Activated CD8-positive, alpha-beta T cell treated with anti-CD3 and anti-CD28 coated beads, Interleukin-2, amount 10 ng/mL, durations not matched to agents 7 days and 5 days (primary cell): ENCODE data around the gene MARK2. TPM values are rescaled to one million over a fixed set of nuclear protein-coding genes. Genes with fewer than 3 reads are reported as not detected.

Experiments used
- ATAC-seq: fragments of 150-1000 bp; cut with Tn5 transposase; one replicate; pipeline ENCODE4 v1.10.0; 2021; ENCODE audit warnings: moderate library complexity
- CTCF ChIA-PET: fragments of 350-600 bp; sonication (Branson Sonifier 250); formaldehyde crosslinking; loops from one replicate; lab custom pipeline; 2021; ENCODE audit warnings: antibody characterized with exemption; lab: Charles Lee
- POLR2A ChIA-PET: fragments of 350-600 bp; sonication (Branson Sonifier 250); formaldehyde crosslinking; loops from one replicate; lab custom pipeline; 2021; ENCODE audit warnings: antibody characterized with exemption; lab: Charles Lee
- DNase-seq: peaks from one replicate; pipeline ENCODE4 v3.0.0-alpha.2; 2020
- H3K27ac Mint-ChIP-seq: one replicate; pipeline ENCODE4 v1.8.0; 2021; ENCODE audit warnings: mild to moderate bottlenecking, mixed read lengths
- H3K27me3 Mint-ChIP-seq: one replicate; pipeline ENCODE4 v1.8.0; 2021; ENCODE audit warnings: low read depth, mixed read lengths
- H3K36me3 Mint-ChIP-seq: one replicate; pipeline ENCODE4 v1.8.0; 2021; ENCODE audit warnings: low read depth, mixed read lengths
- H3K4me1 Mint-ChIP-seq: one replicate; pipeline ENCODE4 v1.8.0; 2021; ENCODE audit warnings: low read depth, mixed read lengths
- H3K4me3 Mint-ChIP-seq: one replicate; pipeline ENCODE4 v1.8.0; 2021; ENCODE audit warnings: mild to moderate bottlenecking, mixed read lengths
- H3K9me3 Mint-ChIP-seq: one replicate; pipeline ENCODE4 v1.8.0; 2022; ENCODE audit warnings: mixed read lengths; ENCODE audit not compliant: insufficient read depth
- total RNA-seq, 2 experiments: library from RNA; stranded (reverse); gene quantifications; one replicate each; pipeline ENCODE4 v1.2.3, GENCODE V29; 2021

Gene MARK2
- total RNA-seq, 2 experiments from 2014 or later, result 62.1 to 68.6 TPM

DNA sequence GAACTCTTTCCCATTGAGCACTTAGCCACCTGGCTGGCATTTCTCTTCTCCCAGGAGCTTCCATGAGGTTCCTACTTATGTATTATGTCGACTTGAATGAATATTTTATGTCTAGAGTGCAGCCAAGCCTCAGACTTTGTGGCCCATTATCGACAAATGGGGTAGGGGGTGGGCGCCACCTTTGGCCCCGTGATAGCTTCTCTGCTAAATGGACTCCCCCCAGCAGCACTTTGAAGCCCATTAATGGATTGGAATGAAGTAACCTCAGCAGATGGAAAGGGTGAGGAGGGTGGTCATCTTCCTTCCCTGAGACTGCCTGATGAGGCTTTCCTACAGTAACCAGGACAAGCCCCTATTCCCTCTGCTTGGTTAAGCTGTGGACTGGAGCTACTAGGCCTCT, 5.9 kb downstream of the MARK2 start:
- POLR2A ChIA-PET, result interaction anchor here (0.9 kb wide), 1 partner anchor 12 kb away, joined by 3 read pairs; no protein-coding TSS in a partner anchor
- ATAC-seq (no peak), DNase-seq (no peak)
- Mint-ChIP-seq H3K27me3 (no peaks in the 10 kb centered on the region), H3K36me3 (peaks cover 67% of the 10 kb centered on the region), H3K27ac (no peak overlapping the region), H3K4me3 (no peak overlapping the region), H3K4me1 (peaks cover 78% of the 10 kb centered on the region), H3K9me3 (no peaks in the 10 kb centered on the region)
- CTCF ChIA-PET, result interaction anchor here (1.5 to 3.4 kb wide), 3 partner anchors 8 to 101 kb away, joined by 5 to 13 read pairs (median 6); no protein-coding TSS in a partner anchor

DNA sequence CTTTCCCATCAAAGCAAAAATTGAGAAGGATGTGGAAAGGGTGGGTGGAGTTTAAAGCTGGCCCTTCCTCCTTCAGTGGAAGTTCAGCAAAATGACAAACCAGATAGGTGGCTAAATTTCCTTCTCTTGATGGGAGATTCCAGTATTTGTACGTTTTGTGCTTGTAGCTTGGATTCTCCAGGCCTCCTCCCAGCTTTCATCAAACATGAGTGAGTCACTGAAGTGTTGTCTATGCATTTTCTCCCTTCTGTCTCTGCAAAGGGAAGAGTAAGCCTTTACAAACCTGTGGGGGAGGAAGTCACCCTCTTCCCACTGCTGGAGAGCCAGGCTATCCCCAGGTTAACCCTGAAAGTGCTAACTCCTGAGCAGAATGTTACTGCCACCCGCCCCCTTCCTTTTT, 6.4 kb downstream of the MARK2 start:
- Mint-ChIP-seq H3K36me3 (peaks cover 66% of the 10 kb centered on the region), H3K4me1 (peaks cover 80% of the 10 kb centered on the region), H3K9me3 (no peaks in the 10 kb centered on the region), H3K27me3 (no peaks in the 10 kb centered on the region), H3K4me3 (no peak overlapping the region), H3K27ac (no peak overlapping the region)
- DNase-seq (no peak), ATAC-seq (no peak)
- CTCF ChIA-PET, result interaction anchor here (1.5 to 3.4 kb wide), 3 partner anchors 8 to 101 kb away, joined by 5 to 13 read pairs (median 6); no protein-coding TSS in a partner anchor
- POLR2A ChIA-PET, result interaction anchor here (0.9 kb wide), 1 partner anchor 12 kb away, joined by 3 read pairs; no protein-coding TSS in a partner anchor

DNA sequence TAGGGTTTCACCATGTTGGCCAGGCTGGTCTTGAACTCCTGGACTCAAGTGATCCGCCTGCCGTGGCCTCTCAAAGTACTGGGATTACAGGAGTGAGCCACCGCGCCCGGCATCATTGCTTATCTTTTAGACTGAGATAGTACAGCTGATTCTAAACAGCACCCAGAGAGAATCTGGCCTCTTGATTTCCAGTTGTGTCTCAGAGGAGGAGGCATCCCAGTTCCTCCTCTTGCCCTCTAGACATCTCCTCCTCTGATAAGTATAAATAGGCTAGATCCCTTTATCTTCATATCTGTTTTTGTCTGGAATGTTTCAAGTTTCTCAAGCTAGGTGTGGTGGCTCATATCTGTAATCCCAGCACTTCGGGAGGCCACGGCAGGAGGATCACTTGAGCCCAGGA, 7.0 kb downstream of the MARK2 start:
- H3K36me3 Mint-ChIP-seq, result peaks cover 66% of the 10 kb centered on the region
- no peaks in the 10 kb centered on the region for H3K9me3 Mint-ChIP-seq
- POLR2A ChIA-PET, result no interaction called here
- no peaks in the 10 kb centered on the region for H3K27me3 Mint-ChIP-seq
- peaks cover 80% of the 10 kb centered on the region for H3K4me1 Mint-ChIP-seq
- H3K27ac Mint-ChIP-seq, result no peak overlapping the region
- DNase-seq (no peak), ATAC-seq (no peak)
- CTCF ChIA-PET, result interaction anchor here (1.7 kb wide), 1 partner anchor 9 kb away, joined by 6 read pairs; no protein-coding TSS in a partner anchor
- no peak overlapping the region for H3K4me3 Mint-ChIP-seq

DNA sequence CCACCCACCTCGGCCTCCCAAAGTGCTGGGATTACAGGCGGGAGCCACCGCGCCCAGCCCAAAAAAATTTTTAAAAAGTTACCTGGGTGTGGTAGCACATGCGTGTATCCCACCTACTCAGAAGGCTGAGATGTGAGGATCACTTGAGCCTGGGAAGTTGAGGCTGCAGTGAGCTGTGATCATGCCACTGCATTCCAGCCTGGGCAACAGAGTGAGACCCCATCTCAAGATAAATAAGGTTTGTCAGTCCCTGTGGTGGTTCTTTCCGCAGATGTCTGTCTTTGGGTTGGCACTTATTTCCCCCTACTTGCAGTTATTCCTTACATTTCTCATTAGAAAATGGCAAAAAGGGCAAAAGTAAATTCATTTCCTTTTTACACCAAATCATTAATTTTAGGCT, 8.0 kb downstream of the MARK2 start:
- Mint-ChIP-seq H3K27me3 (no peaks in the 10 kb centered on the region), H3K27ac (no peak overlapping the region), H3K4me1 (peaks cover 80% of the 10 kb centered on the region), H3K36me3 (peaks cover 66% of the 10 kb centered on the region), H3K4me3 (no peak overlapping the region), H3K9me3 (no peaks in the 10 kb centered on the region)
- ATAC-seq, result no peak
- ChIA-PET CTCF (interaction anchor here (1.3 to 2.0 kb wide), 3 partner anchors 9 to 99 kb away, joined by 3 to 9 read pairs (median 6); partner anchors contain the start of gene MARK2), POLR2A (no interaction called here)
- no peak for DNase-seq

DNA sequence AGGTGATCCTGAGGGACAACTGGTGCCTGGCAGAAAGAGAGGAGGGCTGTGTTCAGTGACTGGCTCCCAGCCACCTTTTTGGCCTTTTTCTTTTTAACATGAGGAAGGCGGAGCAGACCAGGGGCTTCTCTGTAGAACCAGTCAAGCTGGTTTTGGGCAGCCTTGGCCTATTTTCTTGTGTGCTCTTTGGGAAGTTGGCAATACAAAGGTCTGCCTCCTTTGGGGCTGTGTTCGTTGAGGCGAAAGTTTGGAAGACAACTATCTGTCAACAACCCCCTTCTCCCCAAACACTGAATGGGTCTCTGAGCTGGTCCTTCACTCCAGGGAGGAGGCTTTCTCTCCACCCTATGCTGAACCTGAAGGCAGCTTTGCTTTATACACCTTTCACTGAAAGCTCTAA, 8.5 kb downstream of the MARK2 start:
- Mint-ChIP-seq H3K4me1 (peaks cover 79% of the 10 kb centered on the region), H3K4me3 (no peak overlapping the region), H3K27me3 (no peaks in the 10 kb centered on the region), H3K27ac (no peak overlapping the region), H3K36me3 (peaks cover 65% of the 10 kb centered on the region), H3K9me3 (no peaks in the 10 kb centered on the region)
- ATAC-seq (no peak), DNase-seq (no peak)
- POLR2A ChIA-PET, result interaction anchor here (1.2 kb wide), 1 partner anchor 8 kb away, joined by 4 read pairs; the partner anchor contains the start of gene MARK2
- CTCF ChIA-PET, result interaction anchor here (0.7 to 2.0 kb wide), 5 partner anchors 9 to 98 kb away, joined by 3 to 9 read pairs (median 3); partner anchors contain the start of gene MARK2

DNA sequence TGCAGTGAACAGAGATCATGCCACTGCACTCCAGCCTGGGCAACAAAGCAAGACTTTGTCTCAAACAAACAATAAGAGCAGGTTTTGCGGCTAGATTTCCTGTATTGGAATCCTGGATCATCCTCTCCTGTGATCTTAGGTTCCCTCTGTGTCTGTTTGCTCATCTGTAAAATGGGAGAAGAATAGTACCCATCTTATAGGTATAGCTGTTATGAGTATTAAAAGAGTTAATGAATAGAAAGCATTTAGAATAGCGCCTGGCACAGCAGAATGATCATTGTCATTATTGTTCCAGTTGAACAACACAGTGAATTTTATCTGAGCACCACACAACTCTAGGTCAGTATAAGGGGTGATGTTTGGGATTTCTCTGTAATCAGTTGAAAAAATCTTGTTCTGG, 10.8 kb downstream of the MARK2 start:
- ChIA-PET POLR2A (no interaction called here), CTCF (interaction anchor here (0.7 kb wide), 1 partner anchor 8 kb away, joined by 3 read pairs; no protein-coding TSS in a partner anchor)
- H3K27ac Mint-ChIP-seq, result no peak overlapping the region
- ATAC-seq, result no peak
- H3K9me3 Mint-ChIP-seq, result no peaks in the 10 kb centered on the region
- H3K4me1 Mint-ChIP-seq, result peaks cover 70% of the 10 kb centered on the region
- H3K4me3 Mint-ChIP-seq, result no peak overlapping the region
- H3K27me3 Mint-ChIP-seq, result no peaks in the 10 kb centered on the region
- no peak for DNase-seq
- H3K36me3 Mint-ChIP-seq, result peaks cover 62% of the 10 kb centered on the region

DNA sequence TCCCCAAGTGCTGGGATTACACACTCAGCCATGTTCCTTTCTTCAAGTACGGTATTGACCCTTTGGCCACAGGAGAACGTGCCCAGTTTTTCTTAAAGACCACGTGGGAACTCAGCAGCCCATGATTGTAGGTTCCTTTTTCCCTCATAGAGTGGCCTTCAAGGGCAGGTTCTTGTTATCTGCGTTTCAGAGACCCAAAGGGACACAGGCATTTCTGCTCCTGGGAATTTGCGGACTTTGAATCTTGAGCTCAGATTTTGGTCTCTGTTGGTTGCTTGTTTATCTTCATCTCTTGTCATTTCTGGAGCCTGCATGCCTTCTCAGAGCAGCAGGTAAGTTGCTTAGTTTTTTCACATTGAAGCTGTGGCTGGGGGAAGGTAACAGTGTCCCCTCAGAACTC, 12.0 kb downstream of the MARK2 start:
- ChIA-PET CTCF (interaction anchor here (0.9 to 1.7 kb wide), 5 partner anchors 13 to 180 kb away, joined by 3 to 17 read pairs (median 4); partner anchors contain the start of genes ATL3 and MARK2), POLR2A (interaction anchor here (0.6 to 0.8 kb wide), 2 partner anchors 11 to 1341 kb away, joined by 3 to 5 read pairs; partner anchors contain the start of gene MARK2)
- Mint-ChIP-seq H3K27me3 (no peaks in the 10 kb centered on the region), H3K36me3 (peaks cover 64% of the 10 kb centered on the region), H3K27ac (peak overlapping the region; percentile 78), H3K4me1 (peaks cover 69% of the 10 kb centered on the region), H3K4me3 (peak overlapping the region; percentile 71), H3K9me3 (no peaks in the 10 kb centered on the region)
- ATAC-seq (no peak), DNase-seq (no peak)

DNA sequence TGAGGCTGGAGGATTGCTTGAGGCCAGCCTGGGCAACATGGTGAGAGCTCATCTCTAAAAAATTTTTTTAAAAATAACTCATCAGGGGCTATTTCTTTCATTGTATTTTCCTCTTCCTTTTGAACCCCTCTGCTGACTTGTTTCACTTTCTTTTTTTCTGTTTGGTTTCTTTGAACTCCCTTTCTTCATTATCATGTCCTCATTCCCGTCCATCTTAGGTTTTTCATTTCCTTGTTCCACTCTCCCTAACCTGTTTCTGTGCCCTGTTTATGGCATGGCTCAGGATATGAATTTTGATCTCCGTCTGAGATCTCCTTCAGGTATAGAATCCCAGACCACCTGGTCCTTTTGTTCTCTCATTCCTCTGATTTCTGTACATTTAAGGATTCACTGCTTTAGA, 12.5 kb downstream of the MARK2 start:
- ChIA-PET POLR2A (interaction anchor here (0.6 to 0.8 kb wide), 2 partner anchors 12 to 1342 kb away, joined by 3 to 5 read pairs; partner anchors contain the start of gene MARK2), CTCF (interaction anchor here (0.9 to 1.7 kb wide), 5 partner anchors 14 to 180 kb away, joined by 3 to 17 read pairs (median 4); partner anchors contain the start of genes ATL3 and MARK2)
- Mint-ChIP-seq H3K36me3 (peaks cover 63% of the 10 kb centered on the region), H3K4me1 (peaks cover 70% of the 10 kb centered on the region), H3K27me3 (no peaks in the 10 kb centered on the region), H3K27ac (peak overlapping the region; percentile 78), H3K9me3 (no peaks in the 10 kb centered on the region), H3K4me3 (peak overlapping the region; percentile 71)
- peak; percentile 58 for ATAC-seq
- DNase-seq, result no peak

DNA sequence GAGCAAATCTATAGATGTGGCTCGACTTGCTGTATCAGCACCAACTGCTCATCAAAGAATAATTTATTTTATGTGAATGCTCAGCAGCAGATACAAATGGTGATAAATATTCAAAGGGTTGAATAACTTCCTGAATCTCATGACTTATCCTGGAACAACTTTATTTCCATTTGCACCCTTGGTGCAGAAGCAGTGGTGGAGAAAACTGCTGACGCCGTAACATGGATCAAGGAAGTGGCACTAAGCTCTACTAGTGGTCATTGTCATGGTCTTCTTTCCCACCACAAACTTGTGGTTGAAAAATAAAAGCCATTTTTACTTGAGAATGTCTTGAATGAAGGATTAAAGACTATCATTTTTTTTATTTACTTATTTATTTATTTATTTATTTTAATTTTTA, 14.6 kb downstream of the MARK2 start:
- H3K36me3 Mint-ChIP-seq, result peaks cover 51% of the 10 kb centered on the region
- no peak for ATAC-seq
- DNase-seq, result no peak
- no peak overlapping the region for H3K27ac Mint-ChIP-seq
- H3K27me3 Mint-ChIP-seq, result no peaks in the 10 kb centered on the region
- no peaks in the 10 kb centered on the region for H3K9me3 Mint-ChIP-seq
- no peak overlapping the region for H3K4me3 Mint-ChIP-seq
- peaks cover 70% of the 10 kb centered on the region for H3K4me1 Mint-ChIP-seq
- POLR2A ChIA-PET, result no interaction called here
- CTCF ChIA-PET, result interaction anchor here (1.2 kb wide), 1 partner anchor 478 kb away, joined by 3 read pairs; no protein-coding TSS in a partner anchor

DNA sequence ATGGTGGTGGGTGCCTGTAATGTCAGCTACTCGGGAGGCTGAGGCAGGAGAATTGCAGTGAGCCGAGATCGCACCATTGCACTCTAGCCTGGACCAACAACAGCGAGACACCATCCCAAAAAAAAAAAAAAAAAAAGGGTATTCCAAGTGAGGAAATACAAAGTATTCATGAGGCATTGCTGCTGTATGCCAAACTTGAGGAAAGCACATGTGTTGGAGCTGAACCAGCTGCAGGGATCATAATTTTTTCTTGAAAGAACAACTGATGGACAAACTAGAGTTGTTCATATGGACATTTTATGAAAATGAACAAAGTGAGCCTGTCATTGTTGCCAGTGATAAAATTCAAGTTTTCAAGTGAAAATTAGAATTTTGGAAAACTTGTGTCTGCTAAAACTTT, 15.8 kb downstream of the MARK2 start:
- no peaks in the 10 kb centered on the region for H3K9me3 Mint-ChIP-seq

DNA sequence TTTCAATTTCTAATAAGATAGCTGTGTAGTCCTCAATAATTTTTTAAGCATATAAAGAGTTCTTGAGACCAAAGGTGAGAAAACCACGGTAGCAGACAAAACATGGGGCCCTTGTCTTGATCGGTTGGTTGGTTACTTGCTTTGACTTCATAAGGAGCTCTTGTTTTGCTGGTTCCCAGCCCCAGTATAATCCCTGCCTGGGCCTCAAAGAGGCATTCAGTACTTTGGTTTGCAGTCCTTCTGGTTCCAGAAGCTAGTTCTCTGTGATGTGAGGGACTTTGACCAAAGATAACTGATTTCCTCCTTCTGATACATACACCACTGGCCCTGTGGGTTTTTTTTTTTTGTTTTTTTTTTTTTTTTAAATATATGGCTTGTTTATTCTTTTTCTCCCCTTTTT, 17.1 kb downstream of the MARK2 start:
- peaks cover 60% of the 10 kb centered on the region for H3K4me1 Mint-ChIP-seq

More for the DNA sequence above, 15.8 kb downstream of the MARK2 start:
- peaks cover 45% of the 10 kb centered on the region for H3K36me3 Mint-ChIP-seq
- DNase-seq, result no peak
- CTCF ChIA-PET, result interaction anchor here (1.3 to 3.3 kb wide), 2 partner anchors 17 to 34 kb away, joined by 3 to 18 read pairs; partner anchors contain the start of gene MARK2
- POLR2A ChIA-PET, result no interaction called here
- peaks cover 66% of the 10 kb centered on the region for H3K4me1 Mint-ChIP-seq
- H3K4me3 Mint-ChIP-seq, result no peak overlapping the region
- H3K27me3 Mint-ChIP-seq, result no peaks in the 10 kb centered on the region
- no peak overlapping the region for H3K27ac Mint-ChIP-seq
- no peak for ATAC-seq

More for the DNA sequence above, 17.1 kb downstream of the MARK2 start:
- ChIA-PET POLR2A (interaction anchor here (0.6 to 1.3 kb wide), 3 partner anchors 10 to 17 kb away, joined by 3 read pairs; partner anchors contain the start of gene MARK2), CTCF (interaction anchor here (1.0 to 3.3 kb wide), 6 partner anchors 8 to 90 kb away, joined by 3 to 18 read pairs (median 6); partner anchors contain the start of gene MARK2)
- H3K9me3 Mint-ChIP-seq, result no peaks in the 10 kb centered on the region
- DNase-seq, result no peak
- H3K27me3 Mint-ChIP-seq, result no peaks in the 10 kb centered on the region
- ATAC-seq, result peak; percentile 70
- H3K36me3 Mint-ChIP-seq, result peaks cover 43% of the 10 kb centered on the region
- H3K27ac Mint-ChIP-seq, result peak overlapping the region; percentile 70
- H3K4me3 Mint-ChIP-seq, result no peak overlapping the region
